Measurements from ENCODE around the gene RETREG2.
A peak's percentile ranks its signal among the peaks of the same experiment; 100 is the strongest.
"Not testable (repeated sequence)": the region's sequence is repeated elsewhere in the genome, so short reads cannot be mapped to it uniquely, and the experiment has no call there.

The RETREG2 gene

DNA sequence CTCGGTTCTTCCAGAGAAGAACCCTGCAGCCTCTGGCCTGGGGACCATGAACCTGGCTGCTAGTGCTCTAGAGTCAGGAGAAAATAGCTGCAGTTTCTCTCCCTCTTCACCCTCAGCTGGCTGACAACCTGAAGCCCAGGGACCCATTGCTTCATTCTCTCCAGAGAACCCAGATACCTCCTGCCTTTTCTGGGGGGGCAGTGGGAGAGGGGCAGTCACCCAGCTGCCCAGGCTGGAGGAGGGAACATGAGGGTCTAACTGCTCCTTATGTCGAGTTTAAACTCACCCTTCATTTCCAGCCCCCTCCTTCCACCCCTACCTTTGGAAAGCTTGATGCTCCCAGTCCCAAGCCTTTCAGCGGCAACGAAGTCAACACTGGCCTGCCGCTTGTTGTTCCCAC, 20.9 kb downstream of the RETREG2 start:
- DNase-seq = no peak

DNA sequence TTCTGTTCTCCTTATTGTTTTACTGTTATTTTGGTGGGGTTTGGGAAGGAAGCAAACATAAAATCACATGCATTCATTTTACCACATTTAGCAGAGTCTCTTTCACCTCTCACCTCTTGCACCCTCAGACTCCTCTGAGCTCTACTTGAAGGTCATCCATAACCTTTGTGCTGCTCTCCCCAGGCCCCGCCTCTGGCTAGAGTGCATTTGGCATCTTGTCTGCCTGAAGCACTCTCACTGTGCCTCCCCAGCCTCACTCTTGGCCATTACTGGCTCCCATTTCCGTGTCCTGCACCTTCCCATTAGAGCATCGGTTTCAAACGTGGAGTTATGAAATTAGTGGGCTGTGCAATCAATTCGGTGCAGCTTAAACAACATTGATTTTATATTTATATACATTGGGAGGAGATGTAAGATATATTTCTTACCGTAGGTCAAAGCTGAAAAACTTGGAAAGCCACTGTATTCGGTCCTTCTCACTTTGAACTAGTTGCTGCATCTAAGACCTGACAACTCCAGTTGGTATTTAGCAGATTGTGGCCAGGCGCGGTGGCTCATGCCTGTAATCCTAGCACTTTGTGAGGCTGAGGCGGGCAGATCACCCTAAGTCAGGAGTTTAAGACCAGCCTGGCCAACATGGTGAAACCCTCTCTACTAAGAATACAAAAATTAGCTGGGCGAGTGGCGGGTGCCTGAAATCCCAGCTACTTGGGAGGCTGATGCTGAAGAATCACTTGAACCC, 21.6 kb downstream of the RETREG2 start:
- DNase-seq = no peak

DNA sequence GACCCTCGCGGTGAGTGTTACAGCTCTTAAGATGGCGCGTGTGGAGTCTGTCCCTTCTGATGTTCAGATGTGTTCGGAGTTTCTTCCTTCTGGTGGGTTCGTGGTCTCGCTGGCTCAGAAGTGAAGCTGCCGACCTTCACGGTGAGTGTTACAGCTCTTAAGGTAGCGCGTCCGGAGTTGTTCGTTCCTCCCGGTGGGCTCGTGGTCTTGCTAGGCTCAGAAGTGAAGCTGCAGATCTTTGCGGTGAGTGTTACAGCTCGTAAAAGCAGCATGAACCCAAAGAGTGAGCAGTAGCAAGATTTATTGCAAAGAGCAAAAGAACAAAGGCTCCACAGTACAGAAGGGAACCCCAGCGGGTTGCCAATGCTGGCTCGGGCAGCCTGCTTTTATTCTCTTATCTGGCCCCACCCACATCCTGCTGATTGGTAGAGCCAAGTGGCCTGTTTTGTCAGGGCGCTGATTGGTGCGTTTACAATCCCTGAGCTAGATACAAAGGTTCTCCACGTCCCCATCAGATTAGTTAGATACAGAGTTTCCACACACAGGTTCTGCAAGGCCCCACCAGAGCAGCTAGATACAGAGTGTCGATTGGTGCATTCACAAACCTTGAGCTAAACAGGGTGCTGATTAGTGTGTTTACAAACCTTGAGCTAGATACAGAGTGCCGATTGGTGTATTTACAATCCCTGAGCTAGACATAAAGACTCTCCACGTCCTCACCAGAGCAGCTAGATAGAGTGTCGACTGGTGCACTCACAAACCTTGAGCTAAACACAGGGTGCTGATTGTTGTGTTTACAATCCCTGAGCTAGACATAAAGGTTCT, 22.6 kb downstream of the RETREG2 start:
- DNase-seq = not testable (repeated sequence)

DNA sequence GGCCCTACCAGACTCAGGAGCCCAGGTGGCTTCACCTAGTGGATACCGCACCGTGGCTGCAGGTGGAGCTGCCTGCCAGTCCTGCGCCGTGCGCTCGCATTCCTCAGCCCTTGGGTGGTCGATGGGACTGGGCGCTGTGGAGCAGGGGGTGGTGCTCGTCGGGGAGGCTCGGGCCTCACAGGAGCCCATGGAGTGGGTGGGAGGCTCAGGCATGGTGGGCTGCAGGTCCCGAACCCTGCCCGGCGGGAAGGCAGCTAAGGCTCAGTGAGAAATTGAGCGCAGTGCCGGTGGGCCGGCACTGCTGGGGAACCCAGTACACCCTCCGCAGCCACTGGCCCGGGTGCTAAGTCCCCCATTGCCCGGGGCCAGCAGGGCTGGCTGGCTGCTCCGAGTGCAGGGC, 23.3 kb downstream of the RETREG2 start:
- not testable (repeated sequence) for DNase-seq

DNA sequence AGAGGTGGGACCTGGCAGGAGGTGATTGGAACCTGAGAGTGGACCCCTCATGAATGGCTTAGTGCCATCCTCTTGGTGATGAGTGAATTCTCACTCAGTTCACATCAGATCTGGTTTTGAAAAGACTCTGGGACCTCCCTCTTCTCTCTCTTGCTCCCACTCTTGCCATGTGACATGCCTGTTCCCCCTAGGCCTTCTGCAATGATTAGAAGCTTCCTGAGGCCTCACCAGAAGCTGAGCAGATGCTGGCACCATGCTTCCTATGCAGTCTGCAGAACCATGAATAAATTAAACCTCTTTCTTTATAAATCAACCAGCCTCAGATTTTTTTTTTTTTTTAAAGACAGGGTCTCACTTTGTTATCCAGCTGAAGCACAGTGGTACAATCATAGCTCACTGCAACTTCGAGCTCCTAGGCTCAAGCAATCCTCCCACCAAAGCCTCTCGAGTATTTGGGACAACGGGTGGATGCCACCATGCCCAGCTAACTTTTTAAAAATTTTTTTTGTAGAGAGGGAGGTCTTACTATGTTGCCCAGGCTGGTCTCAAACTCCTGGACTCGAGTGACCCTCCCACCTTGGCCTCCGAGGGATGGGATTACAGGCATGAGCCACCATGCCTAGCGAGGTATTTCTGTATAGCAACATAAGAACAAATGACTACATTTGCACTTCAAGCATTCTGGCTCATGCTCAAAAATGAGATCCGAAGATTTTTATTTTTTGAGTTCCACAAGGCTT, 26.5 kb downstream of the RETREG2 start:
- no peak for DNase-seq

DNA sequence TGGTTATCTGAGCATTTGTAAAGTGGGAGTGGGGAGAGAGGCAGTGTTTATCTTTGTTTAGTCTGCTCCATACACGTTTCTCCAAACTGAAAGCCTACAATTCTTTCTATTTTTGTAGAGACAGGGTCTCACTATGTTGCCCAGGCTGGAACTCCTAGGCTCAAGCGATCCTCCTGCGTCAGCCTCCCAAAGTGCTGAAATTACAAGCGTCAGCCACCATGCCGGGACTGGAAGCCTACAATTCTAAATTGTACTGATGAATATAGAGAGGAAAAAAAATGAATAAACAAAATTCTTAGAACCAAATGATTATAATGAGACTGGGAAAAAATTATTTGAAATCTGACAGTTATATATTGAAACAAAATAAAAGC, 27.1 kb downstream of the RETREG2 start:
- DNase-seq = no peak

DNA sequence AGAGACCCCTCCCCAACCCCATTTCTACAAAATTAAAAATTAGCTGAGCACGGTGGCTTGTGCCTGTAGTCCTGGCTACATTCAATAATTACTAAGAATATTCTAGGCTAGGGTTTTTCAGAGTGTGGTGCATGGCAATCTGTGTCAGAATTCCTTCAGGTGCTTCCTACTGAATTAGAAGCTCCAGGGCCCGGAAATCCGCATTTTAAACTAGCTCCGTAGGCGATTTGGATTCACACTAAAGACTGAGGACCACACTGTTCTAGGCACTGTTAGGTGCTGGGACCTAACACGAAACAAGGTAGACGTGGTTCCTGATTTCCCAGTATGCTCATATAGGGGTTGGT, 27.9 kb downstream of the RETREG2 start:
- no peak for DNase-seq

DNA sequence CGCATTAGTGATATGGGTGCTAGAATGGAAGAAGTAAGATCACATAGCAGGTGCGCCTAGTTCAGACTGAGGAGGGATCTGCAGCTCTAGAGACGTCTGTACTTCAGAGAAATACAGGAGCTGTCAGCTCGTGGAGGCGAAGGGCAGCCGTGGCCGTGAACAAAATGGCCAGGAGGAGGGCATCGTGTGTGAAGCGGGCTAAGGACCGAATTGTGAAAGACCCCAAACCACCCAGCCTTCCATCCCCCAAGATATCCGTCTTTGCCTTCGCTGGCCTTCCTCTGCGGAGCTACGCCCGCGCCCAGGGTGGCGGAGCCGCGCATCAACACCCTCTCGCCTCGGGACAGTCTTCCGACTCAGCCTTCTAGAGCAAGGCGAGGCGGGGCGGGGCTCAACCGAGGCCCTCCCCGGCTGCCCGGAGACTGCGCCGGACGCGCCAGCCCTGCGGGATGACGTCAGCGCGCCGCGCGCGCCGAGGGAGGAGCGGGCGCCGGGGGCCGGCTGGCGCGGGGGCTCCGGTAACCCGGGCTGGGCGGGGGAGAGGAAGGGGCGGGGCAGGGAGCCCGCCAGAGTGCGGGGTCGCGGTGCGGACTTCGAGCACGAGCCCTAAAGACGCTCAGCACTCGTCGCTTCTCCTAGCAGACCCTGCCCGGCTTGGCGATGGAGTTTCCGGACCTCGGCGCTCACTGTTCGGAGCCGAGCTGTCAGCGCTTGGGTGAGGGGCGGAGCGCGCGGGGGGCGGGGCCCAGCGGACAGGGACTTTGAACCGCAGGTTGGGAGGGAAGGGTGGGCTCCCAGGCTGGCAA, 28.5 kb downstream of the RETREG2 start, which contains the start of gene ZFAND2B:
Gene ZFAND2B, plus strand, starts transcription at position 455 of the 806 bp plus-strand sequence. Its CDS starts 206 bp downstream, at position 661.
- peak; percentile 94 for DNase-seq

DNA sequence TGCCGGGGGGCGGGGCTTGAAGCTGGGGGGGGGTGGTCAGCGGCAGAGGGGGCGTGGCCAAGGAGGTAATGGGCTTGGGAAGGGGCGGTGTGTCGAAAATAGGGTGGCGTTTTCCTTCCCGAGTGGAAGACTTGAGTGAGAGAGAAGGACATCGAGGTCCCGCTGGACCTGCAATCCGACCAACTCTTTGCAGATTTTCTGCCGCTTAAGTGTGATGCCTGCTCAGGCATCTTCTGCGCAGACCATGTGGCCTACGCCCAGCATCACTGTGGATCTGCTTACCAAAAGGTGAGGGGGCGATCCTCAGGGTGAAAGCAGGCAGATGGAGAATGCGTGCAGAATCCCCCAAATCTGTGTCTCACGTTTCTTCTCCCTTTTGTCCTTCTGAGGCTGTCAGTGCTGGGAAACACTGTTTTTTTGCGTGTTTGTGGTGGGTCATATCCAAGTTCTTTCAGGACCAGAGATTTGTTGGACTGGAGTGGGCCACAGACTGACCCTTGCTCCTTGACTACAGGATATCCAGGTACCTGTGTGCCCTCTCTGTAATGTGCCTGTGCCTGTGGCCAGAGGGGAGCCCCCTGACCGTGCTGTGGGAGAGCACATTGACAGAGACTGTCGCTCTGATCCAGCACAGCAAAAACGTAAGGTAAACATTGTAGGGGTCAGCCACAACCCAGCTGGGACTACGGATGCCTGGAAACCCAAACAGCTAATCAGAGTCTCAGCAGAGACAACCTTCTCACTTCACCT, 29.2 kb downstream of the RETREG2 start:
- no peak for DNase-seq

DNA sequence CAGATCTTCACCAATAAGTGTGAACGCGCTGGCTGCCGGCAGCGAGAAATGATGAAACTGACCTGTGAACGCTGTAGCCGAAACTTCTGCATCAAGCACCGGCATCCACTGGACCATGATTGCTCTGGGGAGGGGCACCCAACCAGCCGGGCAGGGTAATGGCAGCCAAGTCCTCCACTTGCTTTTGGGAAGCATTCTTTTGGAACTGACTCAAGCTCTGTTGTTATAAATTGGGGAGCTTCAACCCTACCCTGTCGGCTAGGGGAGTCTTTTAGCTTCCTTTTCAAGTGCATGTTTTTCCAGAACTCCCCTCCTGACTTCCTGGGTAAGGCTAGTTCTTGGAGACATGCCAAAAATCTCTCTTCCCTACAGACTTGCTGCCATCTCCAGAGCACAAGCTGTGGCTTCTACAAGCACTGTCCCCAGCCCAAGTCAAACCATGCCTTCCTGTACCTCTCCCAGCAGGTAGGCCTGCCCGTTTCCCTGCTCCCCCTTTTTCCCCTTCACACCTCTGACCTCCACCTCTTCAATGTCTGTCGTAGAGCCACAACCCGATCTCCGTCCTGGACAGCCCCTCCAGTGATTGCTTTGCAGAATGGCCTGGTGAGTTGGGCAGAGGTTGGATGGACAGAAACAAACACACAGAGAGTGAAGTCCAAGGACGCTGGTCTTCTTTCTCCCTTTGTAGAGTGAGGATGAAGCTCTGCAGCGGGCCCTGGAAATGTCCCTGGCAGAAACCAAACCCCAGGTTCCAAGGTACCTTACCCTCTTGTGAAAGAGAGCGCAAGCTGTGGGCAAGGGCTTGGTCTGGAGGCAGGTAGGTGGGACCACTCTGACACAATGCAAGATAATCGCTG, 30.0 kb downstream of the RETREG2 start:
- DNase-seq = peak; percentile 29

DNA sequence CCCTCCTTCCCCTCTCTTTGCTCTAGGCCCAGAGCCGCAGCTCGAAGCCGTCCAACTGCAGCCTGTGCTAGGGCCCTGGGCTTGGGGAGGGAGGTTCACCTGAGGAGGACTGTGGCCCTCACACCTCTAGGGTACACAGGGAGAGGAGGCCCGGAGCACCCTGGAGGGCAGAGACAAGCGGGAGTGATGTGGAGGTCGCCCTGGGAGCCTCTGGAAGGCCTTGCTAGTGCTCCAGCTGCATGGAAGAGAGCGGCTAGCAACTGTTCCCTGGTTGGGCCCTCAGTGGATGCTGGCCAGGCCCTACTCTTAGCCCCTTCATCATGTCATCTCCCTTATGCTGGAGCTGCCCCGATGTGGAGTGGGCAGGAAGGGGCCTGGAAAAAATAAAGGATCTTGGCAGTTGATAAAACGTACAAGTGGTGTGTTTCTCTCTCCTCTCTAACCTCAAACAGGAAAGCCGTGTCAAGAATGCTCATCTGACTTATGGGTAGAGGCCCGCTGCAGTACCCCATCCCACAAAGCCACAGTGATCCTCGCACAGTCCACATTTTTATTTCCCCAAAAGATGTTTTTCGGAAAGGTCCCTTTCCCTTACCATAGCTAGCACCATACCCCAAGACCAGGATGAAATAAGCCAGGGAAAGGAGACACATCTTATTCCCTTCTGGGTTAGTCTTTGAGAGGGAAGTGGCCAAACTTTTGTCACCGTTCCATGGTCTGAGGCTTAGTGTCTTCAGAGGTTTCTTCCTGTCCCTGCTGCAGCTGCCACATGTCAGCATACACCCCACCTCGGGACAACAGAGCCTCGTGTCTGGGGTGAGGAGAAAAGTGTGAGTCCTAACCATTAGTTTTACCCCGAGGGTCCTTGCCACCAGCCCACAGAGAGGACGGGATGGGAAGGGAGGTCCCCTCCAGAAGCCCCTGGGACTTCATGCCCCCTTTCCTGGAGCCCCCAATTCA, 31.4 kb downstream of the RETREG2 start:
- no peak for DNase-seq

DNA sequence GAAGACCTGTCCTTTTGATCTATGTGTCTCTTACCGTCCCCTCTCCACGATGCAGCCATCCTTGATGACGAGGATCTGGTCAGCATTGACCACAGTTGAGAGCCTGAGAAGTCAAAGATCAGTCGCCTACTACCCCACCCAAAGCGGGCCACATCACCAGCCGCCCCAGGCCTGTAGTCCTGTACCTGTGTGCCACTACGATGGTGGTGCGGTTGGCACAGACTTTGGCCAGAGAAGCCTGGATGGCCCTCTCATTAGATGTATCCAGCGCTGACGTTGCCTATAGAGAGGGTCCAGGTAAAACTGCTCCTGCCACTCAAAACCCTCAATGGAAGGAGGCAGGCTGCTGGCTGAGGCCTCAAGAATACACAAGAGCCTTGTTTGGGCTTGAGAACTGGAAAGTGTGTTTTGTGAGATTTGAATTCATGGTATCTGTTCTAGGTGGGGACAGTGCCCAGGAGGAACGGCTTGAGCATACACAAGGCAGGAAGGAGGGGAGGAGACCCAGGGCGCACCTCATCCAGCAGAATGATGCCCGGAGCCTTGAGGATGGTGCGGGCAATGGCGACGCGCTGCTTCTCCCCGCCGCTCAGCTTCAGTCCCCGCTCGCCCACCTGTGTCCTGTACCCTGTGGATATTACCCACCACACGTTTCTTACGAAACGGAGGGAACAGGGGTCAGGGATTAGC, 32.3 kb downstream of the RETREG2 start:
- no peak for DNase-seq

DNA sequence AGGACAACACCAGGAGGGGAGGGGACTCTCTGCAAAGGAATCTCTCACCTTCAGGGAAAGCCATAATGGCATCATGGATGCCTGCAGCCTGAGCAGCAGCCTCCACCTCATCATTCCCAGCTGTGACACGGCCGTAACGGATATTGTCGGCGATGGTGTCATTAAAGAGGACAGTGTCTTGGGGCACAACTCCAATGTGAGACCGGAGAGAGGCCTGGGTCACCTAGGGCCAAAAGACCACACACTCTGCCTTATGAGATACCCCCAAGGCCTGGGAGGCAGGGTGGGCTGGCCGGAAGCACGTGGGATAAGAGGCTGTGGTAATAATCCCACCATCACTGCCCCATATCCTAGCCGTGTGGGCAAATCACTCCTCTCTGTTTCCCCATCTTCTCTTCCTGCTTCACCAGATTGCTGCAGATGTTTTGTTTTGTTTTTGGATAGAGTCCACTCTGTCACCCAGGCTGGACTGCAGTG, 32.8 kb downstream of the RETREG2 start:
- DNase-seq = no peak

DNA sequence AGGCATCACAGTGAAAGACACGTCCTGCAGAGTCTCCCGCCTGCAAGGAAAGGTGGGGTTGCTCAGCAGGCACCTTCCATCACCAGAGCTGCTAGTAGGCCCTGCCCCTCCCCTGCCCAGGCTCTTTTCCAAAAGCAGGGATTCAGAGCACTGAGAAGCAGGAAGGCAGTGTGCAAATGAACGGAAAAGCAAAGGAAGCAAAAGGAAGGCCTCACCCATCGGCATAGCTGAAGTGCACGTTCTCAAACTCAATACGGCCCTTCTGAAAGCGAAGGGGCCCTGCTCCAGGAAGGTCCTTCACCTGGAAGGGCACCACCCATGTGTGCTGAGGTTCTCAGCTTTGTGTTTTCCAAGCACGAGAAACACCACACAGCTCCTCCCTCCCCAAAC, 34.9 kb downstream of the RETREG2 start:
- DNase-seq = no peak

DNA sequence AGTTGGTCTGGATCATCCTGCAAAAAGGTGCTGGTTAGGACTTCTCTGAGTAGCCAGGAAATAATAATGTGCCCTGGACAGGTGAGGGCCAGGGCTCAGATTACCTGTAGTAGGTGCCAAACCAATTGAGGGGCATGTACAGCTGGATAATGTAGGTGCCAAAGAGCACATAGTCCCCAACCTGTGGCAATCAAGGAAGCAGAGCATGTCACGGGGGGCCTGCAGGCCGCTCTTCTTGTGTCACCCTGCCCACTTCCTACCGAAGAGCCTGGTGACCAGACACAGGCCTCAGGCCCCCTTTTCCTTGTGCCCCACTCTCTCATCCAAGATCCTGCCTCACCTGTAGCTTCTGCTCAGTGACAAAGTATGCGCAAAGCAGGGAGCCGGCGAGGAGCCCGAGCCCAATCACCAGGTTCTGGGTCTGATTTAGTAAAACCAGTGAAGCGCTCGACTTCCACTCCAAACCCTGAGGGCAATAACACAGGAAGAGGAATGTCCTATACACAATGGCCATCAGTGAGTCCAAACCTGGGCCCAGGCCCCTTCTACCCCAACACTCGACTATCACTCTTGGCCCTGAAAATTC, 35.5 kb downstream of the RETREG2 start:
- DNase-seq = no peak

DNA sequence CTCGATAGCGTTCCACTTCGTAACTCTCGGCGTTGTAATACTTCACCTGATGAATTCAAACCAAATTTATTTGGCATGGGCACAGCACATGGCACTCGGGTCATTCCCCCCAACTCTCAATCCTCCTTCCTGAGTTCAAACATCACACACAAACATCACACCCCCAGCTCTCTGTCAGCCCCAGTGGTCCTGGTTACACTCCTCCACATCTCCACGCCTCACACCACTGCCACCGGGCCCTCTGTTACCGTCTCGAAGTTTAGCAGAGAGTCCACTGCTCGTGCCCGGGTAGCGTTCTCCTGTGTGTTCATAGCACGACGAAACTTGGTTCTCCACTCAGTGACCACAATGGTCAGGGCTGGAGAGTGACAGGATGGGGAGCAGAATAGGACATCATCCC, 36.1 kb downstream of the RETREG2 start:
- no peak for DNase-seq

DNA sequence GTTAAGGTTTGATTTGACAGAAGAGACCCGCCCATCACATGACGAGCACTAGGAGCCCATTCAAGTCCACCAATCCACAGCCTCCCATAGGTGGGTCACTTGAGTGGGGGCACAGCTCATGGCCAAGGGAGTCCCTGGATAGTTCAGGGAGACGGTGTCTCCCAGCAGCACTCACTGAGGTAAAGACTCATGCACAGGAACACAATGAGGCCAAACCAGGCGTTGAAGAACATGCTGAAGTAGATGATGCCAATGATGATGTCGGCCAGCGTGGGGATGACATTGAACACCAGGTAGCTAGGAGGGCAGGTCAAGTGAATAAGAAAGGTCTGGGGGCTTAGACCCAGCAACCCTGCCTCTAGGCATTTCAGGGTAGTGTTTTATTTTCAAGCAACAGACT, 36.7 kb downstream of the RETREG2 start:
- no peak for DNase-seq

DNA sequence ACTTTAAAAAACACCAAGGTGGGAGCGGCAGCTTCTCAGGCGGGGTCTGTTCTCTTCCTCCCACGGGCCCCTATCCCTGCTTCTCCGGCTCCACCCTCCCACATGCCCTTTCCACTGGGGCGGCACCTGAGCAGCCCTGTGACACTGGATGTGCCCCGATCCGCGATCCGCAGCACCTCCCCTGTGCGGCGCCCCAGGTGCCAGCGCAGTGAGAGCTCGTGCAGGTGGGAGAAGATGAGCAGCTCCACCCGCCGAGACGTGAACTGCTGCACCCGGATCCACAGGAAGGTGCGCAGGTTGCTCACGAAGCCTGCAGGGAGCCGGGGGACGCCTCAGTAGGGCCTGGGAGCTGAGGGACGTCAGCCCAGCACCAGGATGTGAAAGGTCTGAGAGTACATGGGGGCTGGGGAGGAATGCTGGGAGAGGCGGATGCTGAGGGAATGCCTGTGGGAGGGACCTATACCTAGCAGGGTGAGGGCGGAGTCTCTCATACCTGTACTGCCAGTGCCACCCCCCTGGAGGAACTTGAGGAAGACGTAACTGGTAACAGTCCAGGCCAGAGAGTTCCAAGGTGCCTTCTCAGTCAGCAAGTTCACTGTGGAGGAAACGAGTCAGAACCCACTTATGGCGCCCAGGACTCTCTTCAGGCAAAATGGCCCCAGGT, 37.9 kb downstream of the RETREG2 start:
- DNase-seq = no peak

Measured in fibroblast of skin of abdomen (primary cell).